AG10803 (cell line): Measurements from ENCODE around the gene MAP7.

Experiments used
- DNase-seq: peaks from one replicate; pipeline ENCODE4 v3.0.0; 2010; ENCODE audit warnings: low read depth
- H3K4me3 ChIP-seq: 2 replicates; pipeline ENCODE4 v1.5.1; 2011; ENCODE audit warnings: mild to moderate bottlenecking, low read length, control low read depth
- TF ChIP-seq, protein P1 (sequence below): conservative IDR thresholded peaks from 2 replicates; pipeline ENCODE4 v1.5.1; 2011; ENCODE audit warnings: mild to moderate bottlenecking, low read length, control low read depth, inconsistent platforms

MAP7 gene

DNA sequence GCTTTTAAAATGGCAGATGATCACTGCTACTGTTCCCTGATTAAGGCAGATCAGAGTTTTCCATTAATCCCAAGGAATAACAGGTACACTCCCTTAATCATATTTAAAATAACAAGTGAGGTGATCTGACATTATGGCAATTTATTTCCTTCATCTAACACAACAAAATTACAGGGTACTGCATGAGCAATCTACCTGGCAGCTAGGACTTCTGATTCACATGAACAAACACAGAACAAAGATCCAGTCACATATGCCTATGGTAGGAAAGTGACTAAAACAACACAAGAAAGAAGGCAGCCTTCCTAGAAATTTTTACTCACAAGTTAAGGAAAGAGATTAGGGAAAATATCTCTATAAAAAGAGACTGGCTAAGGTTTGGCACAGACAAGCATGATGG lies 33.2 kb downstream of the MAP7 start:
- TF ChIP-seq, protein P1, sequence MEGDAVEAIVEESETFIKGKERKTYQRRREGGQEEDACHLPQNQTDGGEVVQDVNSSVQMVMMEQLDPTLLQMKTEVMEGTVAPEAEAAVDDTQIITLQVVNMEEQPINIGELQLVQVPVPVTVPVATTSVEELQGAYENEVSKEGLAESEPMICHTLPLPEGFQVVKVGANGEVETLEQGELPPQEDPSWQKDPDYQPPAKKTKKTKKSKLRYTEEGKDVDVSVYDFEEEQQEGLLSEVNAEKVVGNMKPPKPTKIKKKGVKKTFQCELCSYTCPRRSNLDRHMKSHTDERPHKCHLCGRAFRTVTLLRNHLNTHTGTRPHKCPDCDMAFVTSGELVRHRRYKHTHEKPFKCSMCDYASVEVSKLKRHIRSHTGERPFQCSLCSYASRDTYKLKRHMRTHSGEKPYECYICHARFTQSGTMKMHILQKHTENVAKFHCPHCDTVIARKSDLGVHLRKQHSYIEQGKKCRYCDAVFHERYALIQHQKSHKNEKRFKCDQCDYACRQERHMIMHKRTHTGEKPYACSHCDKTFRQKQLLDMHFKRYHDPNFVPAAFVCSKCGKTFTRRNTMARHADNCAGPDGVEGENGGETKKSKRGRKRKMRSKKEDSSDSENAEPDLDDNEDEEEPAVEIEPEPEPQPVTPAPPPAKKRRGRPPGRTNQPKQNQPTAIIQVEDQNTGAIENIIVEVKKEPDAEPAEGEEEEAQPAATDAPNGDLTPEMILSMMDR = no peak
- no peak for DNase-seq
- no peak overlapping the region for H3K4me3 ChIP-seq

DNA sequence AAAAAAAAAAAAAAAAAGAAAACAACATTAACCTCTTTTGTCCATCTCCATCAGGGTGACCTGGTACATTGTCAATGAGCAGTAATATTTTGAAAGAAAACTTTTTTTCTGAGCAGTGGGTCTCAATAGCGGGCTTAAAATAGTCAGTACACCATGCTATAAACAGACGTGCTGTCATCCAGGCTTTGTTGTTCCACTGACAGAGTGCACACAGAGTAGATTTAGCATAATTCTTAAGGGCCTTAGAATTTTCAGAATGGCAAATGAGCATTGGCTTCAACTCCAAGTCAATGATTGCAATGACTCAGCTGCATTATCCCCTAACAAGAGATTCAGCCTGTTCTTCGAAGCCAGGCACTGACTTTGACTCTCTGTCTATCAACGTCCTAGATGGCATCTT lies 35.6 kb downstream of the MAP7 start:
- no peak overlapping the region for H3K4me3 ChIP-seq
- TF ChIP-seq, protein P1 = no peak
- no peak for DNase-seq

DNA sequence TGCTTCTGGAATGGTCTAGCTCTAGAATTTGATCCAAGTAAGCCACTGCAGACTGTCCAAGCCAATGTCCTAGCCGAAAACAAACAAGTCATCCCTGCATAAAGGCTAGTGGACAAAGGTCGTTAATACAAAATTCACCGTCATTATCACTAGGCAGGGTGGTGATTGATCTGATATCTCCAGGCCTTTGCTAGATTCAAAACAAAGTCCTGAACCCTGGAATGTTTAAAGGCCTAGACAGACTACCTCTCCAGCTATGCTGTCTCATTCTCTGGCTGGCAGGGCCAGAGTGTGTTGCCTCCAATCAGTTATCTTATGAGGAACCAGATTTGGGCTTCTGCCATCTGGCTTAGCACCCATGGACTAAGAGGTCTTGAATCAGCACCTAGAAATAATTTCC lies 38.3 kb downstream of the MAP7 start:
- no peak overlapping the region for H3K4me3 ChIP-seq
- no peak for DNase-seq
- TF ChIP-seq, protein P1 = no peak

DNA sequence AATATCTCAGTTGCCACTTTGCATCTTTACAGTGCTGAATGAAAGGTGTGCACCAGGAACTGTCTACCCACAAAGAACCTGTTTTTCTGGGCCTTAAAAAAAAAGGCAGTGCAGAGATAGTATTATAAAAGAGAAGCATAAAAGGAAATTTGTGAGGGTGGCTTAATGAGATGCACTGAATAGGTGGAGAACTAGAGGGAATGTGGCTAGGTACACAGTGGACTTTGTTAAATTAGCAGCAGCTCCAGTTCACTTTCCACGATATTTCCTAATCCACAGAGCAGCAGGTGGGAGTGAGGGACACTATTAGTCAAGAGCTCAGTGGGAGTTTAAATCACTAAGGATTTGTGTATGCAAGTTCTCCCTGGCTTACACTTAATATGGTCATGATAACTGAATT lies 38.8 kb downstream of the MAP7 start:
- no peak for DNase-seq
- TF ChIP-seq, protein P1 = no peak
- no peak overlapping the region for H3K4me3 ChIP-seq

- no peak for DNase-seq
- no peak overlapping the region for H3K4me3 ChIP-seq
- TF ChIP-seq, protein P1 = no peak
These were observed 39.4 kb downstream of the MAP7 start for GRCh38 chr6:136510782-136511181.

DNA sequence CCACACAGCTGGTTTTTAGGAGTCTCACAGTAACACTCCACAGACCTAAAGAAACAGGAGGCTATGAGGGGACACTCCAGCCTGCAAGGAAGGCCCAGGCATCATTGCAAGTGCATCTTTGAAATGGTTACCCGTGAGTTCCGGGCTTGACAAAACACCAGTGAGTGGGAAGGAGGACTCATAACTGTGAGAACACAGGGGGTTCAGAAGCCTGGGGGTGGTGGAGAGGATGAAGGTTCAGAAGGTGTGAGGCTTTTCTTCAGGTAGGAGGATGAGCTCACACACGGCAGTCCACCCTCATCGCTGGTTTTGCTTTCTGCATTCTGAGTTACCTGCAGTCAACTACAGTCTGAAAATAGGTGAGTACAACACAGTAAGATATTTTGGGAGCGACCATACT lies 39.9 kb downstream of the MAP7 start:
- TF ChIP-seq, protein P1 = no peak
- H3K4me3 ChIP-seq = no peak overlapping the region
- DNase-seq = no peak

- TF ChIP-seq, protein P1 = no peak
- no peak overlapping the region for H3K4me3 ChIP-seq
- no peak for DNase-seq
These were observed 41.4 kb downstream of the MAP7 start for GRCh38 chr6:136508725-136509392.
